DOHH2 (cell line): Measurements from ENCODE around the gene UBAP1.

Experiments used
- EZH2phosphoT487 ChIP-seq: fragments of 200-600 bp; sonication (generic); IDR thresholded peaks from 2 replicates; pipeline ENCODE4 v1.6.1; 2017; ENCODE audit warnings: borderline replicate concordance, mild to moderate bottlenecking, antibody characterized with exemption, low read length, moderate library complexity, mixed read lengths
- TF ChIP-seq, protein P1 (sequence below): fragments of 200-600 bp; sonication (generic); IDR thresholded peaks from one replicate; pipeline ENCODE4 v1.5.1; 2014; ENCODE audit warnings: antibody characterized with exemption, mild to moderate bottlenecking, low read depth, low read length; ENCODE audit not compliant: poor library complexity, severe bottlenecking

DNA sequence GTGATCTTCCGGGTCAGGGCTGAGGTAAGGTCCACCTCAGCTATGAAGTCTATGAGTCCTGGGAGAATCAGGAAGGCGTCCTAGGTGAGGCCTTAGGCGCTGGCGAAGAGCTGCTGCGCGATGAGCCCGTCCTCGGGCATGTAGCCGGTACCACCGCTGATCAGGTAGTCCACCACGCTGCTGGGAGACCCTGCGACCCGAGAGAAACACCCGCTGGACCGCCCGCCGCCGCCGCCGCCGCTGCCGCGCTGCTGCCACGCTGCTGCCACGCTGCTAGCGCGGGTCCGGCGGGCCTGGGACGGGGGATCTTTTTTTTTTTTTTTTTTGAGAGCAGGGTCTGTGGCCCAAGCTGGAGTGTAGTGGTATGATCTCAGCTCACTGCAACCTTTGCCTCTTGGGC, 44.3 kb upstream of the UBAP1 start:
- TF ChIP-seq, protein P1, sequence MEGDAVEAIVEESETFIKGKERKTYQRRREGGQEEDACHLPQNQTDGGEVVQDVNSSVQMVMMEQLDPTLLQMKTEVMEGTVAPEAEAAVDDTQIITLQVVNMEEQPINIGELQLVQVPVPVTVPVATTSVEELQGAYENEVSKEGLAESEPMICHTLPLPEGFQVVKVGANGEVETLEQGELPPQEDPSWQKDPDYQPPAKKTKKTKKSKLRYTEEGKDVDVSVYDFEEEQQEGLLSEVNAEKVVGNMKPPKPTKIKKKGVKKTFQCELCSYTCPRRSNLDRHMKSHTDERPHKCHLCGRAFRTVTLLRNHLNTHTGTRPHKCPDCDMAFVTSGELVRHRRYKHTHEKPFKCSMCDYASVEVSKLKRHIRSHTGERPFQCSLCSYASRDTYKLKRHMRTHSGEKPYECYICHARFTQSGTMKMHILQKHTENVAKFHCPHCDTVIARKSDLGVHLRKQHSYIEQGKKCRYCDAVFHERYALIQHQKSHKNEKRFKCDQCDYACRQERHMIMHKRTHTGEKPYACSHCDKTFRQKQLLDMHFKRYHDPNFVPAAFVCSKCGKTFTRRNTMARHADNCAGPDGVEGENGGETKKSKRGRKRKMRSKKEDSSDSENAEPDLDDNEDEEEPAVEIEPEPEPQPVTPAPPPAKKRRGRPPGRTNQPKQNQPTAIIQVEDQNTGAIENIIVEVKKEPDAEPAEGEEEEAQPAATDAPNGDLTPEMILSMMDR: no peak
- no peak for TF ChIP-seq EZH2phosphoT487
